HG02938 (cell line): Measurements from ENCODE around the gene NEUROD4.

Experiments used
- ATAC-seq: cut with Tn5 transposase; IDR thresholded peaks from one replicate; pipeline ENCODE4 v1.9.1; 2021; ENCODE audit warnings: mild to moderate bottlenecking, moderate library complexity; ENCODE audit not compliant: unreplicated experiment

NEUROD4 gene

DNA sequence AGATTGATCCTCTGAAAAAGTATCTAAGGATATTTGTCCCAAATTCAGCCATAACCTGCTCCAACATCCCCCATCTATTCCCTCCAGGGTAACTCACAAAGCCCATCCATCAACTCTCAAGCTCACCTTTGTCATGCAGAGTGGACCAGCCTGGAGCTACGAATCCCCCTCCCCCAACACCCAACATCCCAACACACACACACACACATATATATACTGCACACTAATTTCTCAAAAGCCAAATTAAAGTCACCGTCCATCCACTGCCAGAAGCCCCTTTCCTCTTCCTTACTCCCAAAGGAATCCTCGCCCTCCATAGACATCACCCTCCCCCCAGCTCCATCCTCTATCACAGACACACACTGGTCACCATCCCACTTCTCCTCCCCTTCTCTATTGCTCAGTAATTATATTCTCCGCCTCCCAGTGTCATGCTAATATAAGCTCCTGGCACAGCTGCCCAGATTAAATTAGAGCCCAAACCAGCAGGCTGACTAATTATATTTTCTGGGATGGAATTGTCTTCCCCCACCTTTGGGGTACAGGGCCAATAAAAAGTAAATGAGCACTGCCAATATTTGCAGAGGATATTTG, 21.7 kb upstream of the NEUROD4 start:
- no peak for ATAC-seq

DNA sequence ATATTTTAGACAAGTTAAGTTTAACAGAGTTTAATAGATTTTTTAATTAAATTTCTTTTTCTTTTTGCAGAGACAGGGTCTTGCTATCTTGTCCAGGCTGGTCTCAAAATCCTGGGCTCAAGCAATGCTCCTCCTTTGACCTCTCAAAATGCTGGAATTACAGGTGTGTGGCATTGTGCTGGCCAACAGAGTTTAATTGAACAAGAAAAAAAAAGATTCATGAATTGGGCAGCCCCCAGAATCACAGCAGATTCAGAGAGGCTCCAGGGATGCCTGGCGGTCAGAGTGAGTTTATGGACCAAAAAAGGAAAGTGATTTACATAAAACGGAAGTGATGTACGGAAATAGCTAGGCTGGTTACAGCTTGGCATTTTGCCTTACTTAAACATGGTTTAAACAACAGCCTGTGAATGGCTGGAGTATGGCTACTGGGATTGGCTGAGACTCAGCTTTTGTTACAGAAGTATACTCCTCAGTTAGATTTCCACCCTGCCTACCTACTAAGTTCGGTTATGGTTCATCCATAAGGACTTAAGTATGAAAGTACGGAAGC, 20.7 kb upstream of the NEUROD4 start:
- ATAC-seq: no peak

DNA sequence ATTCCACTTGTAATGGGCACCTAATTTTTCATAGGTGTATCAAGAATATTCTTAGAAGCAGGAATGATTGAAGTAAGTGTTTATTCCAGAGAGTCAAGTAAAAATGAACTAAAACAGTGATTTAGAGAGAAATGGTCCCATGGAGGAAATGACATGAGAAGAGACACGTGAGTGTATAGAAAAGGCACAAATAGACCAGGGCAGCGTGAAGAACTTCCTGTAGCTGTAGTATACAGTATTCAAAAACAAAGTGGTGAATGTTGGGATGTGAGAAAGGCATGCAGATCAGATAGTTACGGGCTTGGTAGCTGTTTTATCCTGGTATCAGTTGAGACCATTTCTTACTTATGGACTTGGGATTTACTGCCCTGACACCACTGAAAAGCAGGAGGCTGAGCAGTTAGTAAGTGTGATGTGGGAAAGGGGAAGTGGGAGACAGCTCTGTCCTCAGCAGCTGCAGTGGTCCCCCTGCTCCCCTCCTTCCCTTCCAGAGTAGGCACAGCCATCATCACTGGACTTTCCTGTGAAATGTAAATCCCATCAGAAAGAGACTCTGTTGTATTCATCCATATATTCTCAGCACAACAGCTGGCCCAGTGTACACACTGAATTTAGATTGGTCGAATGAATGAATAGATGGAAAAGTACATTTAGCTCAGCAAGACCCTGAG, 18.4 kb upstream of the NEUROD4 start:
- no peak for ATAC-seq

- no peak for ATAC-seq
These were observed 17.4 kb upstream of the NEUROD4 start for GRCh38 chr12:55002355-55002754.

DNA sequence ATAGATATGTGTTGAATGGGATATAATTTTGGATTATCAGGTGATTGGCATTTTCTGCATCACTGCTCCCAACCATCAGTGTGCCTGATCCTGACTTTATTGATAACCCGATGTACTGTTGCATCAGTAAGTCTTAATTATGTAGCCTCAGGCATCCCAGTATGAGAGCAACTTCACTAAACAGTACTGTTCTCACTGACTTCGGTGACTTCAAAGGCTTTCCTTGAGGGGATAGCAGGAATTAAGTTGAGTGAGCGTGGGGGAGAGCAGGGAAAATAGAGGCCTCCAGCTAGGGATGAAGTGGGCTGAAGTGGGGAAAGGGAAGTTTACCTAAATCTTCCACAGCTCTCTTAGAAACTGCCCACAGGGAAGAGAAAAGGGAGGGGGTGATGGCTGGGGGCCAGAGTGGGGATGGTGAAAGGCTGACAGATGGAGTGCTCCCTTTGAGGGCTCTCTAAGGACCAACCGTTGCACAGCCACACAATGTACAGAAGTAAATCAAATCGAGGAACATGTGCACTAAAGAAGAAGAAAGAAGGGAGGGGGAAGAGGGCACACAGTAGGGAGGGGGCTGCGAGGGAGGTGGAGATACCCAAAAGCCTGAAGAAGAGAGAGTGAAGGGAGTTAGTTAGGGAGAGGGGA, 10.7 kb upstream of the NEUROD4 start:
- no peak for ATAC-seq

- no peak for ATAC-seq
These were observed 2.3 kb upstream of the NEUROD4 start for GRCh38 chr12:55017416-55017925.

DNA sequence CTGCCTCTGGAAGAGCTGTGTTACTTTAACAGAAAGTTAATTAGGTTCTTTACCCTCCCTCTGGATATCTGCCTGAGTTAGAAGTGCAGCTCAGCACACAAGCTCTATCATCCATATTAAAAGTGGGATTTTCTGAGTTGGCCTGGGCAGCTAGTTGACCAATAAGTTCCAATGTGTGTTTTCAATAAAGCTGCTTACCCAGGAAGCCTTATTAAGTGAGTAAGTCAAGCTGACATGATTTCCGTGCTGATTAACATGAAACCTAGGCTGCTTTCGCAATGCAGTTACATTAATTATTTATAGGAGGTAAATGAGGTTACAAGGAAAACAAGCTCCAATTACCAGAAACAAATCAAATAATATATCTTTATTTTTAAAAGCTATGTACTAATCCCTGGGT, 4.8 kb downstream of the NEUROD4 start:
- ATAC-seq: no peak

DNA sequence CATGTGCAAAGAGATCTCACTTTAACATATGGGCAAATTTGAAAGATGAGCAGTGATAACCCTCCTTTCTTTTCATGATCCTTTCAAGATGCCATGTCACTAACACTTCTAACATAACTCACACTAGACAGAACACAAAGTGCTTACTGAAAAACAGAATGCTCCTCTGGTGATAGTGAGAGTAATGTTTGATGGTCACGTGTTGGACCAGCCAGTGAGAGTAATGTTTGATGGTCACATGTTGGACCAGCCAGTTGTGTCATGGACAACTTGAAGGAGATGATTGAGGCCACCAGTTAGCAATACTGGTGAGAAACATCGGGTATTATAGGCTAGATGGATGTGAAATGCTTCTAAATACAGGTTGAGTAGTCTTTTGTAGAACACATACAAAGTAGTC, 5.7 kb downstream of the NEUROD4 start:
- ATAC-seq: no peak

DNA sequence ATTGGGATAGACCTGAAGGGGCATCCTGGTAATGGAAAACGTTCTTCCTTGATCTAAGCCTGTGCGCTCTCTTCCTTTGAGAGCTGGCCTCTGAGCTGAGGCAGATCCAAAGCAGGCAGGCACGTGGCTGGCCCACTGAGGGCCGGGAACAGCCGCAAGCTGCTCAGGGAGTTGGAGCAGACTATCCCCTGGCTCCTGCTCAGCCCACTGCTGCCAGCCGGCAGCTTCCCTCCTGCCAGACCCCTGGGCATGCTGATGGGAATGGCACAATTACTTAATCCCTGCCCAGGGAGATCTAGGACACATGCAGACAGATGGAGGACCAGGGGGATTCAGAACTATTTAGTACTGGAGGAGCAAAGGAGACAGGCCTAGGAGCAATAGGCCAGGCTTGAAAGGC, 14.4 kb downstream of the NEUROD4 start:
- ATAC-seq: no peak

DNA sequence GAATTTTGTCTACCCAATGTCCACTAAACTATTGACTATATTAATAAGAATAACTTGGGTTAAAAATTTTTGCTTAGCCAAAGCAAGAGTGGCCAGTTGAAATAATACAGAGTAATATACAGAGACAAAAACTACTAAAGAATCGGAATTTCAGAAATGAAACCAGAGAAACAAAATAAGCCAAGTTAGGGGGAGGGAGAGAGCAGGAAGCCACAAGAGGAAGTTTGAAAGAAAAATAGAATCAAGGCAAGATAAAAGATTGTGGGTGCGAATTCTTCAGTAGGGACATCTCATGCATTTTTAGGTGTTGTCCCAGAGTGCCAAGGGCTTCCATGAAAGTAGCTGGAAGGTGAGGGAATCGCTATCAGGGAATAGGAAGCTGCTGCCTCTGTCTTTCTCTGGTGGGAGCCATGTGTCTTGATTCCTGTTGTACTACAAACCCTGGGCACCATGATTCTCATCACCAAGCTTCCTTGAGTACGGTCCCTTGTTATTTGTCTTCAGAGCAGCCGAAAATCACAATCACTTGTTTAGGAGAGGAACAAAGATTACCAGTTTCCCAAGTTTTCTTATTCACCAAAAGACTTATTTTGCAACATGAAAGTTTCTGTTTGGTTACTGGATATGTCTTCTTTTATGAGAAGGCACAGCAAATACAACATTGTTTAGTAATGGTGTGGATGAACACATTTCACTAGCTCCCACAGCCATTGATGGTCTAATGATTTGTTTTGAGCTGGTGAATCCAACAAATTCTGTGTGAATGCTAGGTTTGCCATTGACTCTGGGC, 16.7 kb downstream of the NEUROD4 start:
- no peak for ATAC-seq

- no peak for ATAC-seq
These were observed 17.7 kb downstream of the NEUROD4 start for GRCh38 chr12:55037351-55037987.

- ATAC-seq: no peak
These were observed 19.9 kb downstream of the NEUROD4 start for GRCh38 chr12:55039395-55040354.

DNA sequence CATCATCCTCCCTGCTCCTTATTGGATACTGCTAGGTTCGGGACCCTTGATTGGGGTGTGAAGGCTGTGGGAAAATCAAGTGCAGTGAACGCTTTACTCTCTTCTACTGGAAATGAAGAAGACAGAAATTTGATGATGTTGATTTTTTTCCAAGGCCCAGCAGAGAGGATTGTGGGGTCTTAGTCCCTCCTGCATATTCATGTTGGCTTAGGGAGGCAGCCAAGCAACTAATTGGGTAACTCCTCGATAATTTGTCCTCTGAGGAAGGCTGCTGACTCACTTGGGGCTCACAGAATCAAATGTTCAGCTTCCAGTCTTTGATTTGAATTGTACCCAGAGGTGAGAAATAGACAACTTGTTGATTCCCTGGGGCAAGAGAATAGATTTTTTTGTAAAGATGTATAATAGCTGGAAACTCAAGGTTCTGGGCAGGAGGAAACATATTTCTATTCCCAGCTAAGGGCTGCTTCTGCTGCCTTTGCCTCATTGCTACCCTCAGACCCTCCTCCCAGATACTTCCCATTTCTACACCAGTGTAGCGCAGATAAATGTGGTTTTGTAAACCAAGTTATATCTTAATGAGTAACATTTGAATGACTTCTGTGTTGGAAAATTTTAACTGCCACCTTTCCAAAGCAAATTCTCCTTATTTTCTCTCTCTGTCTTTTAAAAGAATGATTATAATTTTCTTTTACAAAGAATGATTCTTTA, 21.7 kb downstream of the NEUROD4 start:
- ATAC-seq: no peak

- ATAC-seq: no peak
These were observed 23.8 kb downstream of the NEUROD4 start for GRCh38 chr12:55043542-55043941.

GRCh38 chr12:55044135-55044534, 24.4 kb downstream of the NEUROD4 start:
- no peak for ATAC-seq

GRCh38 chr12:55049676-55050075, 29.9 kb downstream of the NEUROD4 start:
- ATAC-seq: no peak

GRCh38 chr12:55051197-55051947, 31.6 kb downstream of the NEUROD4 start:
- ATAC-seq: no peak

DNA sequence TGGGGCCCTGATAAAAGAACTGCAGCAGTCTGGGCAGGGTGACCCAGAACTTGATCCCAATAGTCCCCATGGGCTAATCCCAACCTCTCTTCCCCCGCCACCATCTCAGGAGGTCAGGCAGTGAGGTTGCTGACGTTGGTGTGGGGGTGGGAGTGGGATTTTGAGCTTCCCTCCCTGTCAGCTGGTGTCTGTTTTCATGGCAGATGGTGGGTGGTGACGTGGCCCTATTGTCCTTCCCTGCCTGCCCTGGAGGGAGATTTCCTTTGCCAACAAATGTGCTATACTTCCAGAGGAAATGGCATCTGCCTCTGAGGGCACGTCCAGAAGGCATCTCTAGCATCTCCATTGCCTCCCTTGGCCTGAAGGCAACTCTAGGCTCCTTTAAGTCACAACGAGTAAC, 37.7 kb downstream of the NEUROD4 start:
- ATAC-seq: no peak
